Hematopoietic multipotent progenitor cell treated with erythropoietin and hydrocortisone succinate and interleukin-3 and kit ligand, for 17 days (in vitro differentiated cells): ENCODE results near the gene PADI3.

Experiments
- DNase-seq: peaks from one replicate; pipeline ENCODE4 v3.0.0-alpha.2; 2015; ENCODE audit warnings: low spot score

Gene PADI3

GRCh38 chr1:17248781-17249180 lies at the start of gene PADI3:
Gene PADI3 (plus strand): TSS chr1:17249098. CDS start chr1:17249138, 40 bp downstream.
- DNase-seq, result no peak

- DNase-seq, result no peak
These were observed 49.4 kb upstream of the PADI3 start for GRCh38 chr1:17199267-17200044.

- no peak for DNase-seq
These were observed 48.7 kb upstream of the PADI3 start for GRCh38 chr1:17200246-17200645.

- DNase-seq, result no peak
These were observed 48.1 kb upstream of the PADI3 start for GRCh38 chr1:17200756-17201155.

GRCh38 chr1:17201201-17202021 lies 47.5 kb upstream of the PADI3 start:
- no peak for DNase-seq

GRCh38 chr1:17204546-17205440 lies 44.1 kb upstream of the PADI3 start, which contains the start of gene PADI1:
Gene PADI1 (plus strand): TSS chr1:17205128. CDS start chr1:17205218, 90 bp downstream.
- no peak for DNase-seq

- no peak for DNase-seq
These were observed 43.2 kb upstream of the PADI3 start for GRCh38 chr1:17205652-17206051.

- no peak for DNase-seq
These were observed 42.7 kb upstream of the PADI3 start for GRCh38 chr1:17206196-17206595.

- no peak for DNase-seq
These were observed 41.9 kb upstream of the PADI3 start for GRCh38 chr1:17207046-17207445.

GRCh38 chr1:17207540-17207939 lies 41.4 kb upstream of the PADI3 start:
- no peak for DNase-seq

GRCh38 chr1:17207966-17208418 lies 40.9 kb upstream of the PADI3 start:
- no peak for DNase-seq

- no peak for DNase-seq
These were observed 40.4 kb upstream of the PADI3 start for GRCh38 chr1:17208546-17208945.

- DNase-seq, result no peak
These were observed 39.5 kb upstream of the PADI3 start for GRCh38 chr1:17209430-17209829.

GRCh38 chr1:17210176-17210575 lies 38.7 kb upstream of the PADI3 start:
- DNase-seq, result no peak

- no peak for DNase-seq
These were observed 37.5 kb upstream of the PADI3 start for GRCh38 chr1:17211377-17211776.

- DNase-seq, result no peak
These were observed 36.9 kb upstream of the PADI3 start for GRCh38 chr1:17212009-17212408.

GRCh38 chr1:17212487-17213121 lies 36.3 kb upstream of the PADI3 start:
- DNase-seq, result no peak

- no peak for DNase-seq
These were observed 35.6 kb upstream of the PADI3 start for GRCh38 chr1:17213148-17213781.

- DNase-seq, result no peak
These were observed 35.1 kb upstream of the PADI3 start for GRCh38 chr1:17213782-17214148.

- DNase-seq, result no peak
These were observed 33.9 kb upstream of the PADI3 start for GRCh38 chr1:17214876-17215544.

- DNase-seq, result no peak
These were observed 33.4 kb upstream of the PADI3 start for GRCh38 chr1:17215545-17215890.
